GM12872 (cell line): ENCODE results near the gene ARHGAP30.

Source experiments
- CTCF ChIP-seq: IDR thresholded peaks from 3 replicates; pipeline ENCODE4 v1.5.1; 2011; ENCODE audit warnings: low read depth, mild to moderate bottlenecking, low read length, moderate library complexity; ENCODE audit not compliant: insufficient read depth

Gene ARHGAP30

GRCh38 chr1:161061419-161061818 lies 8.3 kb downstream of the ARHGAP30 start:
- TF ChIP-seq CTCF = no peak

DNA sequence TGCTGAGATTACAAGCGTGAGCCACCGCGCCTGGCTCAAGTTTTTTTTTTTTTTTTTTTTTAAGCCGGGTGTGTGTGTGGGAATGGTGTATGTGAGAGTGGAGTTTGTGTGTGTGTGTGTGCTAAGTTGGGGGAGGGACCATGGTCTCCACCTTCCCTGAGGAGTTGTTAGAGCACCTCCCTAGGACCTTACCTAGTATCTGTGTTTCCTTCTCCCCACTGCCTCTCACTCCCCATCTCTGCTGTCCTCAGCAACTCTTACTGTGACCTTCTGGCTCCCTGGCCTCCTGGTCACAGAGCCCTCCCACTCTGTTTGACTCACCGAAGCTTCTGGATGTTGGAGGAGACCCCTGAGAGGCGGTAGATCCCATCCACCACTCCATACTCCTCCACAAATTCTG lies 10.4 kb downstream of the ARHGAP30 start:
- no peak for TF ChIP-seq CTCF

- no peak for TF ChIP-seq CTCF
Measured at GRCh38 chr1:161054805-161055204, 14.9 kb downstream of the ARHGAP30 start.

DNA sequence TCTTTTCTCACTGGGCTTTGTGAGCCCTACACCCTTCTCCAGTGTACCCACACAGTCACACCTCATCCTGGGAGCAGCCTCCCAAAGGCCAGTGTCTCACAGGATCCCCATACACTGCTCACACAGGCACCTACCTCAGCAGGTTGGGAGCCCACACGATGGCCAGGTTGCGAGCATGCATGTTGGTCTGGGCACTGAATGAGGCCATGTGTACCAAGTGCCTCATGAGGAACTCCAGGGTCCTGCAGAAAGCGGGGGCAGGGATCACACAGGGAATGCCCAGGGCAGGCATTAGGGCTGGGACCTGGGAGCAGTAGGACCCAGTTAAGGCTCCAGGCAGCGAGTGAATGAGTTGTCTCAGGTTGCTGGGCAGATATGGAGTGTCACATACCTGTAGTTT lies 15.5 kb downstream of the ARHGAP30 start:
- TF ChIP-seq CTCF = no peak

GRCh38 chr1:161052899-161053298 lies 16.8 kb downstream of the ARHGAP30 start:
- no peak for TF ChIP-seq CTCF

DNA sequence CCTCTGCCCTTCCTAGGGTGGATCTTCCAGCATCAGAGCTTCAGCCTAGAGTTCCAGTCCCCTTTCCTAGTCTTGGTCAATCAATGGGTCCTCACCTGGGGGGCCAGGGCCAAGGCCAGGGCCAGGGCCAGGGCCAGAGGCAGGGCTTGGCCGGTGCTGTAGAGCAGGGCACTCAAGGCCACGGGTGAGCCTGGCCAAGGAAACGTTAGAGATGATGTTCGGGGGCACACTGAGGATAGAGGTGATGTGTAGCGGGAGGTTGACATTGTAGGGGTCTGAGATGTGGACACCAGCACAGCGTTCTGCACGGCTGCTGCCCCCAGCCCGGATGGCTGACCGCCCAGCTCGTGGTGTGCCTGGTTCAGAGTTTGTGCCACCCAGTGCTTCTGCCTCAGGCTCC lies 18.5 kb downstream of the ARHGAP30 start:
- TF ChIP-seq CTCF = no peak

GRCh38 chr1:161048949-161049722 lies 20.6 kb downstream of the ARHGAP30 start:
- TF ChIP-seq CTCF = no peak
